Measurements from ENCODE around the gene STARD13. TPM values are rescaled to one million over a fixed set of nuclear protein-coding genes. Genes with fewer than 3 reads are reported as not detected.
A peak's percentile ranks its signal among the peaks of the same experiment; 100 is the strongest.

Gene STARD13
- total RNA-seq, 2 donors from 2014 or later, result 27.4 to 31.1 TPM

DNA sequence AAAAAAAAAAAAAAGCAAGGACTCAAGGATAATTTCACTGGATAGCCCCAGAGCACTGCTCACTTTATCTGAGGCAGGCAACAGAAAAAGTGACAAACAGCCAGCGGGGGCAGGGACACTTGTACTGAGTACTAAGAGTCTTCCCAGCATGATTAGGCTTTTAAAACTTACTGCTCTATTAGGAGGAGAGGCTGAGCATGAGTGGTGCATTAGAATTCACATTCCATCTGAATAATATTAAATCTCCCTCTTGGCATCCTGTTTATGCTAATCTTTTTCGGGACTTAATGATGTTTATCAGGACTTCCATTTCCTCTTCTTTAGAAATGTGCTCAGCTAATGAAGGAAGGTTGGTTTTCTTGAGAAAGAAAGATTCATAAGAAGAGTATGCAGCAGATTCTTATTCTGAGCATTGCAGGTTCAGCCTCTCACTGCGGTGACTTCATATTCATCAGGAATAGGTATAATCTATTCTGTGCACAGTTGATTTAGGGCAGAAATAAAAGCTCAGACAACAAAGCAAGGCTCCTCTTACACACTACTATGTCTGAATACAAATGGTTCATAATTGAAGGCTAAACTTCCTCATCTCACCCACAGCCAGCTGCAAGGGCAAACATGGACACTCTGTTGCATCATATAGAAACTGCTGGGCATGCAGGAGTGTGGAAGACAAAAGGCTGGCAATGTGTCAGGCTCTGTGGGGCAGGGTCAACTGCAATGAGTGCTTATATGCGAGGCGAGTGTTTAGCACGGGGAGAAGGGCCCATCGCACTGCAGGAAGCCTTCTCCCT, 162.3 kb downstream of the STARD13 start:
- no peak overlapping the region for H3K4me3 ChIP-seq
- peak overlapping the region in 1 of 2 donors; percentile 36 for H3K27ac ChIP-seq
- intact Hi-C loops (cut with DNase I), result no loop called here
- DNase-seq (ENCODE audit: low spot score), result no peak
- TF ChIP-seq POLR2A (IDR thresholded peaks at IDR 0.05) (no peak), POLR2AphosphoS5 (IDR thresholded peaks at IDR 0.05) (peak; percentile 7), CTCF (IDR thresholded peaks at IDR 0.05) (no peak)
- WGBS, result 71% methylated on average over 7 of the region's 7 CpGs
- H3K4me1 ChIP-seq (replicated peaks), result peaks cover 4% of the 10 kb centered on the region
- H3K9me3 ChIP-seq, result no peaks in the 10 kb centered on the region
- H3K36me3 ChIP-seq, result no peaks in the 10 kb centered on the region
- no peaks in the 10 kb centered on the region for H3K27me3 ChIP-seq (replicated peaks; ENCODE audit: insufficient read depth)

GRCh38 chr13:33119856-33120543, 165.6 kb downstream of the STARD13 start:
- H3K4me1 ChIP-seq (replicated peaks), result no peaks in the 10 kb centered on the region
- WGBS, result 15% methylated on average over 10 of the region's 10 CpGs
- H3K27me3 ChIP-seq (replicated peaks; ENCODE audit: insufficient read depth), result no peaks in the 10 kb centered on the region
- H3K36me3 ChIP-seq, result no peaks in the 10 kb centered on the region
- TF ChIP-seq POLR2A (IDR thresholded peaks at IDR 0.05) (no peak), POLR2AphosphoS5 (IDR thresholded peaks at IDR 0.05) (peak; percentile 65)
- H3K4me3 ChIP-seq, result no peak overlapping the region
- no peaks in the 10 kb centered on the region for H3K9me3 ChIP-seq
- peak; percentile 50 for DNase-seq (ENCODE audit: low spot score)
- H3K27ac ChIP-seq, result peak overlapping the region; percentile 48 to 56
- intact Hi-C loops (cut with DNase I), result loop anchor here (5.0 kb wide), 1 partner anchor 82 kb away; no protein-coding TSS in a partner anchor

DNA sequence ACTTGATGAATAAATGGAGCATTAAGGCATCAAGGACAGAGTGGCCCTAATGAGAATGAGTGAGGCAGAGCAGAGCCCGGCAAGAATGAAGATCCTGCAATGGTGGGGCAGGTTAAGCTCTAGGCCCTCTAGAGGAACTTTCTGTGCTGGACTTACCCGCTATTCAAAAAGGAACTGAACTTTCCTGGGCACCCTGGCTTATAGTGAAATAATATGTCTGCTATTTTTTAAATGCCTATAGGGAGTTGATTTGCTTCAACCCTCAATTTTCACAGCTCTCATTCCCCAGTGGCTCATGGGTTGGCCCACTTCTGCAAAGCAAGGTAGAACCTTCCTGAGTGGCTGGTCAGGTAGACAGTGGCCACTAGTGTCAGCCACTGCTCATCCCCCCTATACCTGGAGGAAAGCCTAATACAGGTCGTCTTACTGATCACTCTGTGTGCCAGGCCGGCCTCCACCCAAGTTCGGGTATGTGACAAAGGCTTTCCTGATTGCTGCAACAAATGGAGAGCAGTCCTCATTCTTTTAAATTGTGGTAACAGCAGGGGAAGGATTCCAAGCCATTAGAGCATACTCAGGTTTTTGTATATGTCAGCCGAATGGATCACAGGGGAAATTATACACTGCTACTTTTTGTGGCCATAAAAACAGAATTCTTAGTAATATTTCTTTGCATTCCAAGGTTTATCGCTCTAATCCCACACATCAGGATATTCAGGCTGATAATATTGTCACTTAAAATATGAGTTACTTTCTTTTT, 166.4 kb downstream of the STARD13 start:
- DNase-seq (ENCODE audit: low spot score), result no peak
- Histone ChIP-seq H3K27ac (peak overlapping the region; percentile 48 to 56), H3K4me1 (replicated peaks) (peaks cover 3% of the 10 kb centered on the region), H3K4me3 (no peak overlapping the region), H3K27me3 (replicated peaks; ENCODE audit: insufficient read depth) (no peaks in the 10 kb centered on the region), H3K9me3 (no peaks in the 10 kb centered on the region), H3K36me3 (no peaks in the 10 kb centered on the region)
- TF ChIP-seq POLR2A (IDR thresholded peaks at IDR 0.05), result no peak
- TF ChIP-seq POLR2AphosphoS5 (IDR thresholded peaks at IDR 0.05), result no peak
- no peak for TF ChIP-seq CTCF (IDR thresholded peaks at IDR 0.05)
- intact Hi-C loops (cut with DNase I), result loop anchor here (5.0 kb wide), 1 partner anchor 83 kb away; no protein-coding TSS in a partner anchor
- 57% methylated on average over 7 of the region's 7 CpGs for WGBS

DNA sequence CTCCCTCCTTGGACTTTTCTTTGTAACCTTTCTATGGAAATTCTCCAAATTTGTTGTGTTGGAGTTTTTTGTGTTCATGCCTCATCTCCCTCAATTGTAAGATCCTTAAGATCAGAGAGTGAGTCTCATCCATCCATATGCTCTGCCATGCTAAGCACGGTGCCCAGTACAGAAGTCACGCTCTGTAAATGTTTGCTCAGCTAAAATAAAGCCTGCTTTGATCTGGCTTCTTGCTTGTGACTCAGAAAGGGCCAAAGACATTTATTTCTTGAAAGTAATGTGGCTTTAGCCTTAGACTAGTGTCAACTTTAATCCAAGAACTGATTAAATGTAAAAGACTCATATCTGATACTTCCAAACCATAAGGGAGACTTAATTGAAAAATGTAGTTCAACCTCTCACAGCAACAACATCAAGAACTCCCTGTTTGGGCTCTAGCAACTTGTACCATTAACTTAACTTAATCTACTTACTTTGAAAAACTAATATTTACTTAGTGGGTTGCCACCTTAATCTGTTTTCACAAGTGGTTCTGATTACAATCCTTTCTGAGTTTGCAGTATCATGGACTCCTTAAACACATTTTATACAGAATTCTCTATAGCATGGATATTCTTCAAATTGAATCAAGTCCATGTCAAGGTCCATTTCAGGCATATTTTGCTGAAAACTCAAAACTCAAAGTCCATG, 169.1 kb downstream of the STARD13 start:
- Histone ChIP-seq H3K36me3 (no peaks in the 10 kb centered on the region), H3K4me3 (no peak overlapping the region), H3K9me3 (no peaks in the 10 kb centered on the region), H3K4me1 (replicated peaks) (peaks cover 9% of the 10 kb centered on the region), H3K27me3 (replicated peaks; ENCODE audit: insufficient read depth) (no peaks in the 10 kb centered on the region), H3K27ac (peak overlapping the region; percentile 23 to 43)
- intact Hi-C loops (cut with DNase I), result loop anchor here (5.0 kb wide), 1 partner anchor 86 kb away; no protein-coding TSS in a partner anchor
- WGBS, result 61% methylated on average over 2 of the region's 2 CpGs
- TF ChIP-seq POLR2A (IDR thresholded peaks at IDR 0.05) (no peak), CTCF (IDR thresholded peaks at IDR 0.05) (no peak), POLR2AphosphoS5 (IDR thresholded peaks at IDR 0.05) (peak; percentile 72)
- DNase-seq (ENCODE audit: low spot score), result peak; percentile 47
